G401.6 (cell line): ENCODE results near the gene KIF17.
A peak's percentile ranks its signal among the peaks of the same experiment; 100 is the strongest.
"Not testable (repeated sequence)": the region's sequence is repeated elsewhere in the genome, so short reads cannot be mapped to it uniquely, and the experiment has no call there.

Experiments
- FAIRE-seq: peaks from 2 replicates; lab custom pipeline; 2012; peaks lifted over from hg19 to GRCh38; lab: Jason Lieb, UNC

KIF17 gene

DNA sequence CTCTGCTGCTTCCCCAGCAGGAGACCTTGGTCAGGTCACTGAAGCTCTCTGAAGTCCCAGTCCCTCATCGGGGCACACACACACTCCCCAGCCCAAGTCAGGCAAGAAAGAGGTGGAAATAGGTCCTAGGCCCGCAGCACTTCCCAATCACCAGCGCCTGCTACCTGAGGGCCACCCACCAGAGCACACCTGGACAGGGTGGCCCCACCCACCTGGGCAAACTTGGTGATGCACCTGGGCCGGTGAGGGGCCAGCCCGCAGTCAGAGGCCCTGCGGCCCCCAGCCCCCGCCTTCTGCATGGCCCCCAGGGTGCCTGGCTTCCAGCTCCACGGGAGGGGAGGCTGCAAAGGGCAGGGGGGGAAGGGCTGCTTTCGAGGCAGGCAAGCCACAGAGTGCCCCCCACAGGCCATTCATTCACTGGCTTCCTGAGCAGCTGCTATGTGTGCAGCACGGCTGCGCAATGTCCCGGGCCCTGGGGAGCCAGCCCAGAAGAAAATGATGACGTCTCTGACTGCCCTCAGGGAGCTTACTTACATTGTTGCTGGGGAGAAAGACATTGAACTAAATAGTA is 10.0 kb upstream of the KIF17 start:
- FAIRE-seq, result no peak

DNA sequence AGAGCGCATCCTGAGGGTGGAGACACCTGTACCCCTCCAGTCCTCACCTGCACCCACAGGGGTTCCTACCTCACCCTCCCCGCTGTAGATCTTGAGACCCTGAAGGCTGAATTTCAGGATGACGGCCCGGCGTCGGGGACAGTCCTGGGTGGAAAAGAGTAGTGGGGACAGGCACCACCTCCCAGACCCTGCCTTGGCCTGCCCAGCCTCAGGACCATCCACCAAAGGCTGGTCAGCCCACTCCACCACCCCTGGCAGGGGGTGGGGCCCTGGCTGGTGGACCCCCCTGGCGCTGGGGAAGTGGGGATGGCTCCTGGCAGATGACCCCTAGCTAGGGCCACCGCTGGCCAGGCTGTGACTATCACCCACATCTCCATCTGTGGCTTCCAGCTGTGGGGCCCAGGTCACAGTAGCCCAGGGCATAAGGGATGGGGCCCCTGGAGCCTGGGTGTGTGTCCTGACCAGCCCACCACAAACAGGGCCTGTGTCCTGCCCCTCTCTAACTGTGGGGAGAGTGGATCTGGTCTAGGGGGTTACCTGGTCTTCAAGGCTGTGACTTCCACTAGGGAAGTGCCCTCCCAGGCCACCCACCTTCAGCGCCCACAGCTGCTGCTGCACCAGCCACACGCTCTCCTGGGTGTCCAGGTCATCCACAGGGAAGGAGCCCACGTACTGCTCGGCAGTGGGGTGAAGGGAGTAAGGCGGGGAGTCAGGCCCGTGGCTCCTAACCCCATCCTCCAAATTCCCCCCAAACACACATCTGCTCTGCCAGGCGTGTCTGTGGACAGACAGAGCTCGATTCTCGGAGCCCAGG is 9.3 kb upstream of the KIF17 start:
- FAIRE-seq, result no peak

DNA sequence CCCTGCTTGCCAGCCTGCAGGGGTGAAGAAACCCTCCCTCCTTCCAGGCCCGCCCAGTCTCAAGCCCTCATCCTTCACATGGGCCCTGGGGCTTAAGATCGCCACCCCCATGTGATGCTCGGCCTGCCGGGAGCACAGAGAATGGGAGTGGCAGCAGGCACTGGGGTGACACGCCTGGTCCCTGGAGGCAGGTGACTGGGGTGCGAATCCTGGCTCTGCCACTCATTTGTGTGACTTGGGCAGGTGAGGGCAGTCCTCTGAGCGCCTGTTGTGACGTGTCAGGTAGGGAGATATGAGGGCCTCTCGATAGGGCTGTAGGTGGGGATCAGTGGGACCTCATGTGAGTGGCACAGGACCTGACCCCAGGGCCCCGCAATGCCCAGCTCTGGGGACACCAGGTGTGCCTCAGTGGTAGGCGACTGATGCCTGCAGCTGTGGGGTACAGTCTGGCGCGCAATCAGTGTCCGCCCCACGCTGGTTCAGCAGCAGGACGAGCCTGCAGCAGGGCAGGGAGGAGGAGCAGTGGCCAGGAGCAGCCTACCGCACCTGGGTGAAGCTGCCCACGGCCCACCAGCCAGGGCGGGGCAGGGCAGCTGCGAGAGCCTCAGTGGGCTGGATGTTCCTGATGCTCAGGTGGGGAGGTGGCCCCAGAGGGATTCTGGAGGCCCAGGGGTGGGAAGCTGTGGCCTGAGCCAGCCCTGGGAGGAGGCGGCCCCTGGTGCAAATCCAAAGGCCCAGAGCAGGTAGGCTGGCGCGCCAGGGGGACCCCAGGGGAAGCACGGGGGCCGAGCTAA is 8.5 kb upstream of the KIF17 start:
- no peak for FAIRE-seq

DNA sequence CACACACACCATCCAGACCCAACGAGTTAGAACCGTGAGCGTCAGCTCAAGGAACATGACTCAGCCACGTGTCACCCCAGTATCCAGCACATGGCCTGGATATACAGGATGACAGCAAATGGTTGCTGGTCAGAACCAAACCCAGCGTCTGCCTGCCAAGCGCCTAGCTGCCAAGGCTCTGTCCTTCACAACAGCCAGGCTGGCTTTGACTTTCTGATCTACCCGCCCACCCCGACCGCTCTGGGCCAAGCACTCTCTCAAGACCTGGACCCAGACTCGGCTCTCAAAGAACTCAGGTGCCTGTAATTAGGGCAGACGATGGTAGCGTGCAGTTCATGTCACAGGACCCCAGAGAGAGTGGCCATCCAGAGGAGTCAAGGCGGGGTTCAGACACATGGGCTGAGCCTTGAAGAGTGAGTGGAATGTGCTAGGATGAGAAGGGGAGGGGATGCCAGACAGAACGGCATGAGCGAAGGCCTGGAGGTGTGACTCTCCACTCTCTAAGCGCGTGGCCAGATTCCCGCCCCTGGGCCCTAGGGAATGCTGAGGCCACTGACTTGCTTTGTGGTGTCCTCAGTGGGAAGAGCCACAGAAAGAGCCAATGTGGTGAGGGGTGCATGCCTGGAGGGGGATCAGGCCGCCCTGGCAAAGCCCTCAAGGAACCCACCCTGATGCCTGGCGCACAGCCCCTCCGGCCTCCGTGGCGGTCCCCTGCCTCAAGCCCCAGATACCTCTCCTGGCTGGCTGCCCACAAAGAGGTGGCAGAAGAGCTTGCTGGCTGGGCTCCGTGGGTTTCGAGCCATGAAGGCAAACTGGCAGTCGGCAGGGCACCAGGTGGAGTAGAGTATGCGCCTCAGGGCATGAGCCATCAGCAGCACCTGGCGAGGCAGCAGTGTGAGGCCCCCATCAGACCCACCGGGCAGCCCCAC is 7.6 kb upstream of the KIF17 start:
- no peak for FAIRE-seq

DNA sequence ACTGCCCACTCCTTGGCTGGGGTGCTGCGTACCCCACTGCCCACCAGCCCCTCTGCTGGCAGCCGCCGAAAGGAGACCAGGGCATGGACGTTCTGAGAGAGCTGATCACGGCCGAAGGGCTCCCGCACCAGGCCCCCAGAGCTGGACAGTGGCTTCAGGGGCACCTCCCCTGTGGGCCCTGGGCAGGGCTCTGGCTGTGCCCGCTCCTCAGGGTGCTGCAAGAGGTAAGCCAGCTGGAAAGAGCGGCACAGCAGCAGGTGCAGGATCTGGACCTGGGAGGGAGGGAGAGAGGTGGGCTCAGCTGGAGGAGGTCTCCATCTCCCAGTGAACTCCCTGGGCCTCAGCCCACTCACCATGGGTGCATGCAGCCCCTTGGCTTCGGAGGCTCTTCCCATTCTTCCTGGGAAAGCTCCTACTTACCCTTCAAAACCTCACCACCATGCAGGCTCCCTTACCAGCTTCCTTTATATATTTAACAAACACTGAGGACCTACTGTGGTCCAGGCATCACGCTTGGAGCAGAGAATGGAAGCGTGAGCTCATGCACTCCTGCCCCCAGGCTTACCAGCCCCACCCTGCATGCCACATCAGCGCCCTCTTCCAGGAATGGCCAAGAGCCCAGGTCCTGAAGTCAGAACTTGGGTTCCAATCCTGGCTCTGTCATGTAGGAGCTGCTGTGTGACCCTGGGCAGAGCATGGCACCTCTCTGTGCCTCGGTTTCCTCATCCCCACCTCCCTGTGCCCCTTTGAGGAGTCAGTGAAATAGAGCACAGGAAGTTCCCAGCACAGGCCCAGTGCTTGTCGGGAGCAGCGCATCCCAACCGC is 6.8 kb upstream of the KIF17 start:
- no peak for FAIRE-seq

DNA sequence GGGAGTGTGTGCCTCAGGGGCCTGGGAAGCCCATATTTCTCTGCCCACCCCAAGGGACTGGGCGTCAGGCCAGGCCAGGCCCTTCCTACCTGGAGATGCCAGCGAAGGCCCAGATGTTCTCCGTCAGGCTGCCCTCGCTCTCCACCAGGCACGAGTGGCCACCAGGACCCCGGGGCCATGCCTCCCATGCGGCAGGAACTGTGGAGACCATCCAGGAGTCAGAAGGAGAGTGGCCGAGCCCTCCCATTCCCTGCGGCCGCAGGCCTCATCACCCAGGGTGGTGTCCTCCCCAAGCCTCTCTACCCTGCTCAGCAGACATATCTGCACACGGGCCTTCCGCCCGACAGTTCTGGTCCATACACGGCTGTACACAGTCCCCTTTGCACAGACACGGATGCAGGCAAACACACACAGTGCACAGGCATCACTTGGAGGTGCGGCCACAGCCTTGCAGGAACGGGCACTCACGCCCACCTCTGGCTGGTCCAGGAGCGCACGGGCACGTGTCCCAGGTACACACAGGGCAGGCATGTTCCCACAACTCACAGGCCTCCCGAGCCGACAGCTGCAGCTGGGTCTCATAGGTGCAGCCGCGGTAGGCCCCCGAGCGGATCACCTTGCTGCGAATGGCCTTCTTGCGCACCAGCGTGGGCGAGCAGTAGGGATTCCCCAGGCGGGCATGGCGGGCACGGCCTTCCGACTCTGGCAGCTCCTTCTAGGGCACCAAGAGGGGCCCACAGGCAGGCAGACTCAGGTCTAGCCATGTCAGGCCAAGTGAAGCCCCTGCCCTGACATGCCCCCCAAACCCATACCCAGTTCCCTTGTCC is 5.9 kb upstream of the KIF17 start:
- no peak for FAIRE-seq

DNA sequence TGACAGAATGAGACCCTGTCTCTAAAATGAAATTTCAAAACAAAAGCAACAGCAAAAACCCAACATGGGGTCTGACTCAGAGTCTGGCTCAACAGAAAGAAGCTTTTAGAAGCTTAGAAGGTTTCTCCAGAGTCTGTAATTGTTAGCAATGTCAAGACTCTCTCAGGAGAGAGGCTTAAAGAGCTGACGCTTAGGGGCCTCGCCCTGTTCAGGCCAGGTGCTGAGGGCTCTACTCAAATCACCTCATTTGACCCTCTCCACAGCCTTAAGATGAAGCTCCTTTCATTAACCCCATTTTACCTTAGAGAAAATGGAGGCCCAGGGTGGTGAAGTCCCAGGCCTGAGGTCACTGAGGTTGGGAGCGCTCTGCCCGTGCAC is 5.3 kb upstream of the KIF17 start:
- FAIRE-seq, result peak; percentile 36

DNA sequence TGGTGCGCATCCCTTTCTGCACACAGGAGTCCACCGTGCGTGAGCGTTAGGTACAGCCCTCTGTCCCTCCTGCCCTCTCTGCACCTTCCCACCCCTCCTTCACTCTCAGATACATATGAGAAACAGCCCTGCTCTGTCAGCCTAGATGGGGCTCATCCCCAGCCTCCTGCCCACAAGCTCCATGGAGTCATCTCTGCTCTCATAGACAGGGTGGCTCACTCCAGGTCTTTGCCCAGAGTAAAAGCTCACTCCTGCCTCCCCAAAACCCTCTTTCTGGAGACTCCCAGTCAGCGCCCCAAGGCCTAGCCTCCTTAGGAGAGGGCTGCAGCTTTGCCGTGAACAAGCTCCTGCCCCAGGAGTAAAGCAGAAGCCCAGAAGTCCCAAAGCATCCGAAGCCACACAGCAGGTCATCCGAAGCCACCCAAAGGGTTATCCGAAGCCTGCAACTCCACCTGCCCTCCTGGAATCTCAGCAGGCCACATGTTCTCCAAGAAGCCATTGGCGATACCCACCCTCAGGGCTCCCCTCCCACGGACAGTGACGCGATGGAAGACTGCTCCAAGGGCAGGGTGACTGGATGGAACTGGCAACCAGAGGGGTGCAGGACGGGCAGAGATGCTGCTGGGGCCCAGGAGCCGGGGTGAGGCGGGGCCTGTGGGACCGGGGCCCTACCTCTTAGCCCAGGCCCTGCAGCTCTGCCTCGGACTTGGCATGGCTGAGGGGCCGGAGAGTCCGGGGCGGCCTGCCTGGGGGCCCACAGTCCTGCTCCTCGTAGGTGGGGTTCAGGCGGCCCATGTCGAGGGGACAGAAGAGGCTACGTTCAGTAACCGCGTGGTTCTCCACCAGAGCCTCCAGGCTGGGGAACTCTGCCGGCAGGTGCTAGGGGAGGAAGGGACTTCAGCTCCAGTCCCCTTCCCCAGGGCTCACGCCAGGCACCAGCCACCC is 3.6 kb upstream of the KIF17 start:
- no peak for FAIRE-seq

DNA sequence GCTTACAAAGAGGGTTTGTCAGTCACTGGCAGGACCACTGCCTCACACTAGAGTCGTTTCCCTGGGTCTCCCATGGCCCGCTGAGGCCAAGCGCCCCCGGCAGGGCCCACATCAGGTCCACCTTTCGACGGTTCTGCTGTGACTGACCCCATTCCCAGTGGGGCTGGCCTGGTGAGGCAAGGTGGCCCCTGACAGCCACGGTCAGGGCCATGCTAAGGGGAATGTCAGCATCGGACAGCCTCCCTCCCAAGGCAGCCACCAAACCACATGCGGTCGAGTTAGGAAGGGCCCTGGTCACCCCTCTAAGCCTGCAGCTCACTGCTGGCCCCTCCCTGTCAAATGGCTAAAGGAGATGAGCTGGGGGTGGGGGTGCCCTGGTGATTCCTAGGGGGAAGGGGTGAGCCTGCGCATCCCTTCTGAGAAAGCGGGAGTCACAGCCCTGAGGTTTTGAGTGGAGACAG is 2.9 kb upstream of the KIF17 start:
- no peak for FAIRE-seq

DNA sequence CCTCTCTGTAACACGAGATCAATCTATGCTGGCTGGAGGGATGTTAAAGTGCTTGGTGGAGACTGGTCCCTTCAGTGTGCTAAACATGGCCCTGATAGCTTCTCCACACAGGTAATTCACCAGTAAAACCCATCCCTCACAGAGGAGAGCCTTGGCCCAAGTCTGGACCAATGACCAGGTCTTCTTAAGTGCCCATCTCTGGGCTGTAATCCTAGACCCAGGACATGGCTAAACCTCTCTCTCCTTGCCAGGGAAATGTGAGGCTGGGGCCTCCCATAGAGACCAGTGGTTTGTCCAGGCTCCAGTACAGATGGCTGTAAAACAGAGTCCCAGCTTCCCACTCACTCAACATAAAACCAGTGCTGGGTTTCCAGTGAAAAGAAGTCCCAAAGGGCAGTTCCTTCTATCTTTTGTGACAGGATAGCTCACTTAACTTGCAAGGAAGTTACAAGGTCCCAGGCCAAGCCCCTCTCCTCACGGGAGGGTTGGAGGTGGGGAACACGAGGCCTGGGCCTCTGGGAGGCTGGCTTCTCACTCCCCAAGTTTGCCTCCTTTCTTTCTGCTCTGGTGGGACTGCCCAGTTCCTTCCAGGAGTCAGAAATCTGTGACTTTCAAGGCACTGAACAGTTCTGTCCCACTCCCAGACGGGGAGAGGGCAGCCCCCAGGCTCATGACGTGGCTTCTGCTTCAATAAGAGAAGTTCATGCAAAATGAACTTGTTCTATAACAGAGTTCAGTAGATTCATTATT is 2.2 kb upstream of the KIF17 start:
- no peak for FAIRE-seq

DNA sequence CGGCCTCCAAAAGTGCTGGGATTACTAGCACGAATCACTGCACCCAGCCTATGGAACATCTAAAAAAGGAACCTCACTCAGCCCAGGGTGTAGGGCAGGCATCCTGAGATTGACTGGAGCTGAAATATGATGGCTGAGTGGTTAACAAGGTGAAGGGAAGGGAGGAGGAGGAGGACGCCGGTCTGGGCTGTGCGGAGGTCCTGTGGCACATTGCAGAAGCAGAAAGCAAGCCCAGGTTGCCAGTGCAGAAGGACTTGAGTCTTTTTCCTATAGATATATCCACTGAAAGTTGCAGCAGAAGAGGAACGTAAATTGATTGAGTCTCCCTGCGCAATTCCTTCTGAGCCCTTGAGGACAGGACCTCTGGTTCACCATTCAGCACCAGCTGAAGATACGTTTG is 1.5 kb upstream of the KIF17 start:
- no peak for FAIRE-seq

DNA sequence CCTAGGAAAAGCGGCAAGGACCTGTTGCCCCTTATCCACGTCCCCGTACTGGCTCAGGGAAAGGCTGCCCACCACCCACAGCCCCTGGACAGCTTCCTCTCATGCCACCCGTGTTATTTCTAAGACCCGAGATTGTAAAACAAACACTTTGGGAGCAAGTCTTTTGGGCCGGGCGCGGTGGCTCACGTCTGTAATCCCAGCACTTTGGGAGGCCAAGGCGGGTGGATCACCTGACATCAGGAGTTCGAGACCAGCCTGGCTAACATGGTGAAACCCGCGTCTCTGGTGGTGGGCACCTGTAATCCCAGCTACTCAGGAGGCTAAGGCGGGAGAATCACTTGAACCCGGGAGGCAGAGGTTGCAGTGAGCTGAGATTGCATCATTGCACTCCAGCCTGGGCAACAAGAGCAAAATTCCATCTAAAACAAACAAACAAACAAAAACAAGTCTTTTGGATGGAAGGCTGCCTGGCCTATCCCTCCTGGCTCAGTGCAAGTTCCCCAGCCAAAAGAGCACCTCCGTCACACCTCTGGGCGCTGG is 606 bp upstream of the KIF17 start:
- FAIRE-seq, result not testable (repeated sequence)

DNA sequence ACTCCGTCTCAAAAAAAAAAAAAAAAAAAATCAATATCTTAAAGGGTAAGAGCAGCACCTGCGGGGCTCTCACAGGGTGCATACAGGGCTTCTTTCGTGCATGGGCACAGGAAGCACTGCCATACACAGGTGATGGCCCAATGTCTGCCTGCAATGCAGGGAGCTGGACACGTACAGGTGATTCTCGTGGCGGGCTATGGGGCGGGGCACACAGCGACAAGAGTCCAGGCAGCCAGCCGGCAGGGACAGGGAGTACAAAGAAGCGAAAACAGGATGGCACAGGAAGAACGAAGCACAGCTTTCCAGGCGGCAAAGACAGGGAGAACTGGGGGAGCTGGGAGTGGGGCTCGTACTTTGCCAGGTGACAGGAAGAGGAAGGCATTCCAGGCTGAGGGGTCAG is 1.6 kb downstream of the KIF17 start:
- no peak for FAIRE-seq

DNA sequence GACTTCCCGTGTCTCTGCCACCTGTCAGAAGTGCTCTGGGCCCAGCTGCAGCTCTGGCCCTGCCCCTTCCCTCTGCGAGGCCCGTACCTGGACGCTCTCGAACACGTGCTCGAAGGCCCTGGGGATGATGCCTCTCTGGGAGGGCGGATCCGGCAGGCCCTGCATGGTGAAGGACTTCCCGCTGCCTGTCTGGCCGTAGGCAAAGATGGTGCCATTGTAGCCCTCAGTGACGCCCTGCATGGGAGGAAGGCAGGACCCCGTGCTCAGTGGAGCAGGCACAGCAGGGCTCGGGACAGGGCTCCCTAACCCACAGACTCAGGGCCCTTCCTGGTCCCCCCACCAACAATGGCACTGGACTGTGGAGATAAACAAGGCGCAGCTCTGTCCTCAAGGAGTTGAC is 2.4 kb downstream of the KIF17 start:
- no peak for FAIRE-seq

DNA sequence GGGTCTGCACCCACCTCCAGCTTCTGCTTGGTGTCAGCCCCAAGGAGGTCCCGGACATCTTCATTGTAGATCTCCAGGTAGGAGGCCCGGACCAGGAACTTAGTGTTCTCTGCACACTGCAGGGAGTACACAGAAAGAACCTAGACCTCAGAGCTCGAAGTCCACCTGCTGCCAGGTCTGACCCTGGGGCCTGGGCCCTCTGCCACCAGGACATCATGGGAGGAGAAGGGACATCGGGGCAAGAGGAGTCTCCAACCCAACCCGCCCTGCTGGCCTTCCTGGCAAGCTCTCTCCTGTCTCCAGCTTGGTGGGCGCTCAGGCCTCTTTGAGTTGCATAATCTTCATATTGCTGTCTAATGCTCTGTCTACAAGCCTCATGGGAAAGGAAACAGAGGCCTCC is 4.4 kb downstream of the KIF17 start:
- no peak for FAIRE-seq

DNA sequence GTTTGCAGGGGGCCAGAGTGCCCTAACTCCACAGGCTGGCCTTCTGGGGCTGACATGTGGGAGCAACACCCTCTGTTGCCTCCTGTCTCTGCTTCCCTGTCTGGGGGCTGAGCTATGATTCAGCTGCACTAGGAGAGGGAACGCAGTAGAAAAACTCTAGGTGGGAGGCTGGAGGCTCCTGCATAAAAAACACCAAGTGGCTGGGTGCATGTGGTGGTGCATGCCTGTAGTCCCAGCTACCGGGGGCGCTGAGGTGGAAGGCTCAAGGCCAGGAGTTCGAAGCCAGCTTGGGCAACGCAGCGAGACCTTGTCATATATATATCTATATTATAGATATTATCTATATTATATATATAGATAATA is 5.6 kb downstream of the KIF17 start:
- FAIRE-seq, result no peak

DNA sequence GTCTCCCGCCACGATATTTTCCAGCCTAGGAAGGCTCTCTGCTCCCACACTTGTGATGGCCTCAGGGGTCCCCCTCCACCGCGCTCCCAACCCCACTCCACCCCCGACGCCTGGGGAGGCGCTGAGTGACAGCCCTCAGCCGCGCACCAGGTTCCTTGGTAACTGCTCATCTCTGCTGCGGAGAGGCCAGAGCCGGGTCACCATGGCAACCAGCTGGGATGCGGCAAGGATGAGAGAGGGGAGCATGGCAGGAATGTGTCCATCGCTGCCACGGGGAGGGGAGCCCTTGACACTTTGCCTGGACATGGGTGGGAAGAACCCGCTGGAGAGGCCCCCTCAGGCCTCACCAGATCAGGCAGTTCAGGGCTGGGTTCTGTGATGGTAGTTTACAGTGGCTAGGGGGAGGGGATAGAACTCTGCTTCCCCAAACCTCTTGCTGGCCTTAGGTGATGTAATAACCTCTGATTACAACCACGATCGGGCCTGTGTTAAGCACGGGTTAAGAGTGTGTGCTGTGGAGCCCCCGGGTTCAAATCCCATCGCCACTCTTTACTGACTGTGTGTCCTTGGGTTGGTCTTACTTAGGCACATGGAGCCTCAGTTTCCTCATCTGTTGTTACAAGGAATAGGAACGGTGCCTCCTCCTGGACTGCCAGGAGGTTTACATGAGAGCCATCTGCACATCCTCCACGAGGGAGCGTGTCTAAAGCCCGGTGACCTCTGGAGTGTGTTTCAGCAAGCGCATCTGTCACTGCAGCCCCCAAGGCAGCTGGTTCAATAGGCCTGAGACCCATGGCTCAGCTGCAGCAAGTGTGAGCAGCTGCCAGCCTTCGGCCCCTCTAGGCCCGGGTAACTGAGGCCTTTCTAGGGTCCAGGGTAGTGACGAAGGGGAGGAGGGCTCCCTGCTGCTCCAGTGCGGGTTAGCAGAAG is 6.3 kb downstream of the KIF17 start:
- no peak for FAIRE-seq
